Measurements from ENCODE around the gene FIGN. TPM values are rescaled to one million over a fixed set of nuclear protein-coding genes. Genes with fewer than 3 reads are reported as not detected.

FIGN gene
- total and polyA plus RNA-seq, 4 donors, result 1.1 to 7.8 (median 5.1) TPM

DNA sequence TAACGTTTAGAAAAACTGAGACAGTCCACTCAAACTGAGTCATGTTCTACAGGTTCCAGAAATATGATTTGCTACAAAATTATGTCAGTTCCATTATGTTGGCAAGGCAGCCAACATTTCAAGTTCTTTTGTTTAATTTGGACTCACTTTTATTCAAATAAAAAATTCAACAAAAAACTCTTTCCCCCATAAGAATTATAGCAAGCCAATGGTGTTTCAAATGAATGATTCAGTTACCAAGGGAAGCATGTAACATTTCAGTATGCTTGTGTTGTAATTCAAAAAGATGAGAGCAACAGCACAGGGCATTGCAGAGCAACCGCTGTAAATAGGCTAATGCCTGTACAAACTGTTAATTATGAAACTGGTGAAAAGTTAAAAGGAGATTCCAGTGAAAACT lies 140.8 kb downstream of the FIGN start:
- H3K27ac ChIP-seq (ENCODE audit: low read depth in 1 of 2, low read length in 2 of 2), result no peak overlapping the region
- H3K36me3 ChIP-seq (ENCODE audit: control insufficient read depth in 4 of 4, insufficient read depth in 3 of 4, low read depth in 1 of 4, low read length in 3 of 4), result no peaks in the 10 kb centered on the region
- H3K4me3 ChIP-seq (ENCODE audit: low read depth in 1 of 3, low read length in 3 of 3), result no peak overlapping the region
- WGBS, result 60% methylated on average over 2 of the region's 2 CpGs
- no peak for TF ChIP-seq EGR1 (IDR thresholded peaks at IDR 0.05; ENCODE audit: low read depth in 2 of 2)
- TF ChIP-seq, protein P1, sequence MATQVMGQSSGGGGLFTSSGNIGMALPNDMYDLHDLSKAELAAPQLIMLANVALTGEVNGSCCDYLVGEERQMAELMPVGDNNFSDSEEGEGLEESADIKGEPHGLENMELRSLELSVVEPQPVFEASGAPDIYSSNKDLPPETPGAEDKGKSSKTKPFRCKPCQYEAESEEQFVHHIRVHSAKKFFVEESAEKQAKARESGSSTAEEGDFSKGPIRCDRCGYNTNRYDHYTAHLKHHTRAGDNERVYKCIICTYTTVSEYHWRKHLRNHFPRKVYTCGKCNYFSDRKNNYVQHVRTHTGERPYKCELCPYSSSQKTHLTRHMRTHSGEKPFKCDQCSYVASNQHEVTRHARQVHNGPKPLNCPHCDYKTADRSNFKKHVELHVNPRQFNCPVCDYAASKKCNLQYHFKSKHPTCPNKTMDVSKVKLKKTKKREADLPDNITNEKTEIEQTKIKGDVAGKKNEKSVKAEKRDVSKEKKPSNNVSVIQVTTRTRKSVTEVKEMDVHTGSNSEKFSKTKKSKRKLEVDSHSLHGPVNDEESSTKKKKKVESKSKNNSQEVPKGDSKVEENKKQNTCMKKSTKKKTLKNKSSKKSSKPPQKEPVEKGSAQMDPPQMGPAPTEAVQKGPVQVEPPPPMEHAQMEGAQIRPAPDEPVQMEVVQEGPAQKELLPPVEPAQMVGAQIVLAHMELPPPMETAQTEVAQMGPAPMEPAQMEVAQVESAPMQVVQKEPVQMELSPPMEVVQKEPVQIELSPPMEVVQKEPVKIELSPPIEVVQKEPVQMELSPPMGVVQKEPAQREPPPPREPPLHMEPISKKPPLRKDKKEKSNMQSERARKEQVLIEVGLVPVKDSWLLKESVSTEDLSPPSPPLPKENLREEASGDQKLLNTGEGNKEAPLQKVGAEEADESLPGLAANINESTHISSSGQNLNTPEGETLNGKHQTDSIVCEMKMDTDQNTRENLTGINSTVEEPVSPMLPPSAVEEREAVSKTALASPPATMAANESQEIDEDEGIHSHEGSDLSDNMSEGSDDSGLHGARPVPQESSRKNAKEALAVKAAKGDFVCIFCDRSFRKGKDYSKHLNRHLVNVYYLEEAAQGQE (IDR thresholded peaks at IDR 0.05), result no peak
- no peak for TF ChIP-seq RXRA (IDR thresholded peaks at IDR 0.05)
- TF ChIP-seq TAF1 (conservative IDR thresholded peaks at IDR 0.05), result no peak
- TF ChIP-seq YY1 (IDR thresholded peaks at IDR 0.05), result no peak
- TF ChIP-seq HNF4A (conservative IDR thresholded peaks at IDR 0.05), result no peak
- H3K27me3 ChIP-seq (ENCODE audit: control insufficient read depth in 4 of 4, insufficient read depth in 4 of 4, low read length in 3 of 4), result no peaks in the 10 kb centered on the region
- DNase-seq (ENCODE audit: low spot score), result no peak
- H3K9me3 ChIP-seq (ENCODE audit: control insufficient read depth in 4 of 4, low read length in 3 of 4), result no peaks in the 10 kb centered on the region
- H3K4me1 ChIP-seq (ENCODE audit: control insufficient read depth in 4 of 4, insufficient read depth in 4 of 4, low read length in 3 of 4), result peaks cover 0 to 1% (median 0%) of the 10 kb centered on the region in 4 donors
- no peak overlapping the region for H3K9ac ChIP-seq (ENCODE audit: low read depth in 1 of 2, low read length in 2 of 2)

DNA sequence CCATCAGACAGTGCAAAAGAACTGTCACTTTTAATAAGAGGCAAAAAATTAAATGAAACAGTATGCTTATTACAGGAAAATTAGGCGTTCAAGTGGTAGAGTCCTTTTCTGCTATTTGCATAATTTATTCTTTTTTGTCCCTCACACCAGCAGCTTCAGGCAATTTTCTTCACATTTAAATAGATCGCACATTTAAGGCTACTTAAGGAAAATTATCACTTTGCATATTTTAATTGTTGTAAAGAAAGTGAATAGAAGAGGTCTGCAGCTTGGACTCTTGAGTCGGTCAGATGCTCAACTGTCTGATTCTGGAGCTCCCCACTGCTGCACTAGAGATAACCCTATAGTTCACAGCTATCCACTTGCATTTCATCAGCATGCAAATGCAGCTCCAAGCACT lies 141.3 kb downstream of the FIGN start:
- Histone ChIP-seq H3K27ac (ENCODE audit: low read depth in 1 of 2, low read length in 2 of 2) (no peak overlapping the region), H3K27me3 (ENCODE audit: control insufficient read depth in 4 of 4, insufficient read depth in 4 of 4, low read length in 3 of 4) (no peaks in the 10 kb centered on the region), H3K9ac (ENCODE audit: low read depth in 1 of 2, low read length in 2 of 2) (no peak overlapping the region), H3K4me1 (ENCODE audit: control insufficient read depth in 4 of 4, insufficient read depth in 4 of 4, low read length in 3 of 4) (peaks cover 0 to 1% (median 0%) of the 10 kb centered on the region in 4 donors), H3K36me3 (ENCODE audit: control insufficient read depth in 4 of 4, insufficient read depth in 3 of 4, low read depth in 1 of 4, low read length in 3 of 4) (no peaks in the 10 kb centered on the region), H3K9me3 (ENCODE audit: control insufficient read depth in 4 of 4, low read length in 3 of 4) (no peaks in the 10 kb centered on the region), H3K4me3 (ENCODE audit: low read depth in 1 of 3, low read length in 3 of 3) (no peak overlapping the region)
- no peak for DNase-seq (ENCODE audit: low spot score)
- 90% methylated on average over 3 of the region's 3 CpGs for WGBS
- no peak for TF ChIP-seq FOXA1 (IDR thresholded peaks at IDR 0.05)

DNA sequence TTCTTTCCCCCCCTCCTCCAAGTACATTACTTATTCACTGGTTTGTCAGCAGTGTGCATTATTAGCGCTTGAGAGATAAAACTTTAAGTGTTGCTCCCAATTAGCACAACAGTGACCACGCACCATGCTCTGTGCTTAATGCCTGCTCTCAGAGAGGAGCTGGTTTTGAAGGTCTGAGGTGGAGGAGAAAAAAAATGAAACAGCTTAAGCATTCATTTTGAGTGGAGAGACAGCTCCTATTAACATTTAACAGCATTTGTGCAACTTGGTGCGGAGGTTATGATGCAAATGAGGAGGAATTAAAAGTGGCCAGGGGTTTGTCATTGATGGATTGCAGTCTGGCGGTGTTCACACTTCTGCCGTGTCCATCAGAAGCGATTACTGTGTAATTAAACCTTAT lies 141.8 kb downstream of the FIGN start:
- Histone ChIP-seq H3K27ac (ENCODE audit: low read depth in 1 of 2, low read length in 2 of 2) (no peak overlapping the region), H3K4me1 (ENCODE audit: control insufficient read depth in 4 of 4, insufficient read depth in 4 of 4, low read length in 3 of 4) (peaks cover 0 to 1% (median 0%) of the 10 kb centered on the region in 4 donors), H3K27me3 (ENCODE audit: control insufficient read depth in 4 of 4, insufficient read depth in 4 of 4, low read length in 3 of 4) (no peaks in the 10 kb centered on the region), H3K4me3 (ENCODE audit: low read depth in 1 of 3, low read length in 3 of 3) (no peak overlapping the region), H3K9me3 (ENCODE audit: control insufficient read depth in 4 of 4, low read length in 3 of 4) (no peaks in the 10 kb centered on the region), H3K36me3 (ENCODE audit: control insufficient read depth in 4 of 4, insufficient read depth in 3 of 4, low read depth in 1 of 4, low read length in 3 of 4) (no peaks in the 10 kb centered on the region), H3K9ac (ENCODE audit: low read depth in 1 of 2, low read length in 2 of 2) (no peak overlapping the region)
- TF ChIP-seq RXRA (IDR thresholded peaks at IDR 0.05), result no peak
- no peak for DNase-seq (ENCODE audit: low spot score)
- 85% methylated on average over 6 of the region's 6 CpGs for WGBS

DNA sequence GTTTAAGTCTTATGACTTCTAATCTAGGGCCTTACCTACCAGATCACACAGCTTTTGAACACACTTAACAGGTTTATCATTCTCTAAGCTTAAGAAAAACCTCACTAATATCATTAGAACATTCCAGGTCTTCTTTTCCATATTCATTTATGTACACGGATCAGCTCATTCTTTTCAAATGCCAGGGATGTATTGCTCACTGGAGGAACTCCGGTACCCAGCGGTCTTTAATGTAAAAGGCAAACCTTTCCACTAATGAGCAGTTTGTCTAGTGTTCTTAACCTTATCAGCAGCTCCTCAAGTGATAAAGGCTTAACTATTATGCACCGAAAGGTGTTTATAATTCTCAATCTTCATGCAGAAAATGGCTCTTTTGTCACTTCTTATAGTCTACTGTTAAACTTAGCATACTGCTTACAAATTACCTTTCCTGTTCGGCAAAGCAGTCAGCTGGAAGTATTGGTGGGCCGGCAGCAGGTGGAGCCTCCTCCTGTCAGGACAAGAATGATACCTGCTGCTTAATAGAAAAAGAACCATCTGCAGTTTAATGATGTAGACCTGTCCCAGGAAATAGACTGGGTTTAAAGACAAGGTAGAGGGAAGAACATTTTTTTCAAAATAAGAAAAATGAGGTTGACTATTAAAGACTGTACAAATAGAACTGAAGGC lies 142.7 kb downstream of the FIGN start:
- DNase-seq (ENCODE audit: low spot score), result no peak
- no peaks in the 10 kb centered on the region for H3K27me3 ChIP-seq (ENCODE audit: control insufficient read depth in 4 of 4, insufficient read depth in 4 of 4, low read length in 3 of 4)
- TF ChIP-seq TAF1 (conservative IDR thresholded peaks at IDR 0.05), result no peak
- peaks cover 0 to 1% (median 0%) of the 10 kb centered on the region in 4 donors for H3K4me1 ChIP-seq (ENCODE audit: control insufficient read depth in 4 of 4, insufficient read depth in 4 of 4, low read length in 3 of 4)
- H3K9ac ChIP-seq (ENCODE audit: low read depth in 1 of 2, low read length in 2 of 2), result no peak overlapping the region
- 78% methylated on average over 6 of the region's 6 CpGs for WGBS
- no peaks in the 10 kb centered on the region for H3K9me3 ChIP-seq (ENCODE audit: control insufficient read depth in 4 of 4, low read length in 3 of 4)
- H3K36me3 ChIP-seq (ENCODE audit: control insufficient read depth in 4 of 4, insufficient read depth in 3 of 4, low read depth in 1 of 4, low read length in 3 of 4), result no peaks in the 10 kb centered on the region
- H3K4me3 ChIP-seq (ENCODE audit: low read depth in 1 of 3, low read length in 3 of 3), result no peak overlapping the region
- H3K27ac ChIP-seq (ENCODE audit: low read depth in 1 of 2, low read length in 2 of 2), result no peak overlapping the region

All from liver (tissue), 9 donors.